H1 (cell line): Measurements from ENCODE around the gene THAP12. TPM values are rescaled to one million over a fixed set of nuclear protein-coding genes. Genes with fewer than 3 reads are reported as not detected.
A peak's percentile ranks its signal among the peaks of the same experiment; 100 is the strongest.

Source experiments
- CTCF ChIA-PET: fragments of 300-600 bp; sonication (Branson Sonifier 250); formaldehyde crosslinking; loops from one replicate; lab custom pipeline; 2021; ENCODE audit not compliant: partially characterized antibody; lab: Charles Lee
- POLR2A ChIA-PET: fragments of 300-600 bp; sonication (Branson Sonifier 250); formaldehyde crosslinking; loops from one replicate; lab custom pipeline; 2021; ENCODE audit warnings: inconsistent platforms; ENCODE audit not compliant: partially characterized antibody; lab: Charles Lee
- DNase-seq, 2 experiments: peaks; one replicate each; pipeline versions ENCODE4 v3.0.0 to v3.0.0-alpha.2; 2010 to 2022; ENCODE audit warnings: low spot score in 2 of 2, low read depth in 1 of 2, mixed read lengths in 1 of 2
- FAIRE-seq: peaks from 2 replicates; lab custom pipeline; 2011; peaks lifted over from hg19 to GRCh38; lab: Jason Lieb, UNC
- H2AFZ ChIP-seq: 2 replicates; pipeline ENCODE4 v1.8.1; 2012; ENCODE audit warnings: low read length, inconsistent platforms
- H2AK5ac ChIP-seq: 2 replicates; pipeline ENCODE4 v1.6.1; 2013; ENCODE audit warnings: low read depth, low read length
- H2BK120ac ChIP-seq: replicated peaks from 2 replicates; pipeline ENCODE3; 2013; ENCODE audit warnings: low read depth, low read length, inconsistent platforms
- H2BK12ac ChIP-seq: 2 replicates; pipeline ENCODE4 v1.6.1; 2013; ENCODE audit warnings: low read depth, low read length
- H2BK15ac ChIP-seq: 2 replicates; pipeline ENCODE4 v1.6.1; 2013; ENCODE audit warnings: low read length
- H2BK20ac ChIP-seq: 2 replicates; pipeline ENCODE4 v1.6.1; 2013; ENCODE audit warnings: low read length
- H2BK5ac ChIP-seq: 2 replicates; pipeline ENCODE4 v1.6.1; 2013; ENCODE audit warnings: low read depth, low read length
- H3K14ac ChIP-seq: 2 replicates; pipeline ENCODE4 v1.6.1; 2013; ENCODE audit warnings: inconsistent platforms; ENCODE audit not compliant: insufficient read length
- H3K18ac ChIP-seq: 2 replicates; pipeline ENCODE4 v1.6.1; 2013; ENCODE audit warnings: low read length; ENCODE audit errors: extremely low read depth
- H3K23ac ChIP-seq: 2 replicates; pipeline ENCODE4 v1.6.1; 2013; ENCODE audit warnings: inconsistent platforms; ENCODE audit not compliant: insufficient read length
- H3K23me2 ChIP-seq: 2 replicates; pipeline ENCODE4 v1.6.1; 2013; ENCODE audit warnings: low read depth, low read length
- H3K27ac ChIP-seq: 2 replicates; pipeline ENCODE4 v1.6.1; 2011; ENCODE audit warnings: low read depth, low read length, inconsistent platforms
- H3K27me3 ChIP-seq, 4 experiments: replicated peaks in 1 of 4; 1 replicate in 1 of 4; 2 replicates in 3 of 4; pipeline versions ENCODE4 v1.6.1 to v1.8.1; 2011 to 2013; ENCODE audit warnings: low read length in 3 of 4, mild to moderate bottlenecking in 3 of 4, inconsistent platforms in 2 of 4, mixed read lengths in 2 of 4, moderate library complexity in 1 of 4; ENCODE audit not compliant: control insufficient read depth in 3 of 4, insufficient read depth in 3 of 4; ENCODE audit errors: extremely low read depth in 1 of 4
- H3K36me3 ChIP-seq, 4 experiments: 2 replicates each; pipeline versions ENCODE4 v1.6.1 to v1.8.1; 2011 to 2013; ENCODE audit warnings: mild to moderate bottlenecking in 4 of 4, low read length in 3 of 4, moderate library complexity in 2 of 4, control low read depth in 1 of 4, inconsistent platforms in 1 of 4; ENCODE audit not compliant: insufficient read depth in 4 of 4, control insufficient read depth in 2 of 4
- H3K4ac ChIP-seq: replicated peaks from 2 replicates; pipeline ENCODE3; 2013; ENCODE audit warnings: low read length, low read depth, mixed read lengths, inconsistent platforms; ENCODE audit not compliant: insufficient read length
- H3K4me1 ChIP-seq, 4 experiments: replicated peaks in 1 of 4; 1 replicate in 1 of 4; 2 replicates in 3 of 4; pipeline versions ENCODE4 v1.6.1 to v1.8.1; 2011 to 2013; ENCODE audit warnings: low read length in 3 of 4, inconsistent platforms in 2 of 4, mixed read lengths in 1 of 4; ENCODE audit not compliant: insufficient read depth in 4 of 4, control insufficient read depth in 3 of 4
- H3K4me2 ChIP-seq, 2 experiments: 2 replicates each; pipeline versions ENCODE4 v1.6.1 to v1.8.1; 2011 to 2013; ENCODE audit warnings: low read depth in 2 of 2, low read length in 2 of 2, control low read depth in 1 of 2, inconsistent platforms in 1 of 2, mild to moderate bottlenecking in 1 of 2; ENCODE audit not compliant: insufficient read depth in 1 of 2
- H3K4me3 ChIP-seq, 4 experiments: fragments of 200-600, 300-600 bp in 1 of 4; sonication (generic), shearing (Covaris generic), sonication (Bioruptor Twin) in 1 of 4; 2 replicates each; pipeline versions ENCODE4 v1.5.1 to v1.8.1; 2011 to 2016; ENCODE audit warnings: low read length in 4 of 4, low read depth in 3 of 4, control low read depth in 2 of 4, inconsistent platforms in 2 of 4, mild to moderate bottlenecking in 2 of 4, mixed read lengths in 1 of 4, moderate library complexity in 1 of 4; ENCODE audit not compliant: insufficient read depth in 2 of 4; ENCODE audit errors: extremely low read depth in 1 of 4
- H3K56ac ChIP-seq: replicated peaks from 2 replicates; pipeline ENCODE3; 2013; ENCODE audit warnings: low read depth, mild to moderate bottlenecking, mixed read lengths, low read length, inconsistent platforms; ENCODE audit not compliant: insufficient read length
- H3K79me1 ChIP-seq: 2 replicates; pipeline ENCODE4 v1.6.1; 2013; ENCODE audit warnings: low read depth, low read length, control low read depth
- H3K79me2 ChIP-seq, 2 experiments: 2 replicates each; pipeline versions ENCODE4 v1.6.1 to v1.8.1; 2012 to 2013; ENCODE audit warnings: low read length in 2 of 2, mild to moderate bottlenecking in 2 of 2, inconsistent platforms in 1 of 2; ENCODE audit not compliant: insufficient read depth in 2 of 2, control insufficient read depth in 1 of 2
- H3K9ac ChIP-seq, 4 experiments: replicated peaks in 1 of 4; 1 replicate in 1 of 4; 2 replicates in 3 of 4; pipeline versions ENCODE4 v1.6.1 to v1.8.1; 2011 to 2013; ENCODE audit warnings: low read depth in 3 of 4, low read length in 3 of 4, control low read depth in 2 of 4, mild to moderate bottlenecking in 2 of 4, moderate library complexity in 2 of 4, inconsistent platforms in 1 of 4; ENCODE audit errors: extremely low read depth in 1 of 4
- H3K9me3 ChIP-seq, 2 experiments: 2 replicates each; pipeline versions ENCODE4 v1.6.1 to v1.8.1; 2012 to 2013; ENCODE audit warnings: mild to moderate bottlenecking in 2 of 2, moderate library complexity in 2 of 2, control low read depth in 1 of 2, inconsistent platforms in 1 of 2, low read depth in 1 of 2, low read length in 1 of 2, mixed read lengths in 1 of 2; ENCODE audit not compliant: insufficient read depth in 2 of 2
- H4K20me1 ChIP-seq, 2 experiments: replicated peaks in 1 of 2; 2 replicates each; pipeline versions ENCODE3 to v1.8.1; 2011 to 2013; ENCODE audit warnings: inconsistent platforms in 2 of 2, low read length in 2 of 2, mild to moderate bottlenecking in 1 of 2; ENCODE audit not compliant: insufficient read depth in 2 of 2, control insufficient read depth in 1 of 2
- H4K5ac ChIP-seq: 2 replicates; pipeline ENCODE4 v1.6.1; 2013; ENCODE audit warnings: low read length, low read depth, mixed read lengths, inconsistent platforms; ENCODE audit not compliant: insufficient read length
- H4K8ac ChIP-seq: 2 replicates; pipeline ENCODE4 v1.8.0; 2013; ENCODE audit warnings: mild to moderate bottlenecking, moderate library complexity, low read length, inconsistent platforms; ENCODE audit not compliant: insufficient read depth; ENCODE audit errors: extremely low read depth
- H4K91ac ChIP-seq: replicated peaks from 2 replicates; pipeline ENCODE3; 2013; ENCODE audit warnings: low read length, mixed read lengths, inconsistent platforms; ENCODE audit not compliant: insufficient read length
- GABPA ChIP-seq: IDR thresholded peaks from 2 replicates; pipeline ENCODE4 v1.6.1; 2011; ENCODE audit warnings: mild to moderate bottlenecking, low read length, moderate library complexity, borderline replicate concordance; ENCODE audit not compliant: insufficient read depth
- WGBS, 2 experiments: shearing (Covaris generic) in 1 of 2; methylation state at CpG; one replicate each; pipeline versions ENCODE4 v1.1.6 to v1.1.7; 2013 to 2015; ENCODE audit warnings: low lambda C conversion rate in 2 of 2, mixed read lengths in 2 of 2, inconsistent platforms in 1 of 2, low coverage in 1 of 2, missing lambda C conversion rate in 1 of 2; ENCODE audit not compliant: insufficient replicate concordance in 2 of 2, insufficient coverage in 1 of 2, insufficient read length in 1 of 2; ENCODE audit errors: extremely low coverage in 1 of 2, missing lambda C conversion rate in 1 of 2; 5-methylcytosine and 5-hydroxymethylcytosine counted together
- polyA plus RNA-seq, 7 experiments: library from polyadenylated mRNA; depleted of rRNA in 3 of 7; stranded (reverse) in 5 of 7; unstranded in 2 of 7; fragments of >200 nt in 5 of 7; fragments of 200-250 nt in 2 of 7; gene quantifications; 1 replicate in 5 of 7; 2 replicates in 1 of 7; 4 replicates in 1 of 7; pipeline versions ENCODE4 v1.2.1 to v1.2.3, GENCODE V29; 2011 to 2013; ENCODE audit warnings: missing spikeins in 2 of 7, mixed read lengths in 2 of 7
- total RNA-seq: library from RNA; stranded (reverse); fragmentation: NEBNext Ultra II Directional; extraction: Animal tissue kit (Norgen Biotek cat#: 25700); gene quantifications from 2 replicates; pipeline ENCODE4 v1.2.1, GENCODE V29; 2021

THAP12 gene
- total and polyA plus RNA-seq, 2 of the 8 experiments (the other 6 are each of a cell fraction or from before 2014, with no cell fraction given) = 12.0 to 39.9 TPM

GRCh38 chr11:76322540-76322939, 58.4 kb downstream of the THAP12 start:
- Histone ChIP-seq H3K27me3 (peaks cover 8 to 32% (median 29%) of the 10 kb centered on the region in 4 experiments), H3K56ac (no peak overlapping the region), H2BK5ac (no peak overlapping the region), H3K27ac (no peak overlapping the region), H3K4me1 (peaks cover 0 to 8% (median 5%) of the 10 kb centered on the region in 4 experiments; a peak in 4 of 7 replicates), H3K4me2 (peak overlapping the region; percentile 68 to 80), H3K9me3 (no peaks in the 10 kb centered on the region), H3K23ac (no peak overlapping the region), H3K4ac (no peak overlapping the region), H4K20me1 (peaks cover 0 to 2% of the 10 kb centered on the region in 2 experiments), H3K9ac (no peak overlapping the region), H3K23me2 (peaks cover 6% of the 10 kb centered on the region; the same call in 1 of the 2 replicates), H2AFZ (no peak overlapping the region), H2BK20ac (no peak overlapping the region), H2BK12ac (no peak overlapping the region), H3K79me1 (no peaks in the 10 kb centered on the region), H3K4me3 (peak overlapping the region in 3 of 4 experiments; percentile 15 to 63 (median 43); a peak in 6 of 8 replicates), H3K79me2 (no peaks in the 10 kb centered on the region), H3K18ac (no peak overlapping the region), H3K36me3 (no peaks in the 10 kb centered on the region), H3K14ac (no peak overlapping the region), H2BK15ac (0 out of 2 replicates have a peak overlapping the region, but pooled peaks have one; percentile 51), H4K5ac (no peak overlapping the region), H2BK120ac (no peak overlapping the region), H4K8ac (no peak overlapping the region), H2AK5ac (no peak overlapping the region), H4K91ac (no peak overlapping the region)
- WGBS, 2 experiments = 64% methylated on average over 5 of the region's 5 CpGs; no CpG with 5 or more reads in 1 of the 2 experiments
- ChIA-PET POLR2A (interaction anchor here (0.6 to 1.0 kb wide), 2 partner anchors 27 to 116 kb away, joined by 3 read pairs; no protein-coding TSS in a partner anchor), CTCF (interaction anchor here (0.6 to 18.7 kb wide), 8 partner anchors 13 to 426 kb away, joined by 3 to 252 read pairs (median 4); partner anchors contain the start of gene WNT11)
- TF ChIP-seq GABPA = no peak
- FAIRE-seq (no peak), DNase-seq (no peak)
